Measurements from ENCODE around the gene SPATA17.
"Not testable (repeated sequence)": the region's sequence is repeated elsewhere in the genome, so short reads cannot be mapped to it uniquely, and the experiment has no call there.

SPATA17 gene

GRCh38 chr1:217647791-217648190 is 16.6 kb downstream of the SPATA17 start:
- H3K27me3 Mint-ChIP-seq: peaks cover 6% of the 10 kb centered on the region
- no peak overlapping the region for H3K27ac Mint-ChIP-seq
- no peaks in the 10 kb centered on the region for H3K9me3 Mint-ChIP-seq (ENCODE audit: low read depth)
- H3K36me3 Mint-ChIP-seq: no peaks in the 10 kb centered on the region
- H3K4me3 Mint-ChIP-seq: no peak overlapping the region
- no peaks in the 10 kb centered on the region for H3K4me1 Mint-ChIP-seq (ENCODE audit: low read depth)

- Mint-ChIP-seq H3K36me3 (no peaks in the 10 kb centered on the region), H3K27ac (no peak overlapping the region), H3K4me1 (ENCODE audit: low read depth) (no peaks in the 10 kb centered on the region), H3K27me3 (peaks cover 1% of the 10 kb centered on the region), H3K4me3 (no peak overlapping the region), H3K9me3 (ENCODE audit: low read depth) (no peaks in the 10 kb centered on the region)
Measured at GRCh38 chr1:217650674-217651073, 19.5 kb downstream of the SPATA17 start.

- Mint-ChIP-seq H3K36me3 (no peaks in the 10 kb centered on the region), H3K9me3 (ENCODE audit: low read depth) (no peaks in the 10 kb centered on the region), H3K27ac (no peak overlapping the region), H3K27me3 (no peaks in the 10 kb centered on the region), H3K4me1 (ENCODE audit: low read depth) (no peaks in the 10 kb centered on the region), H3K4me3 (no peak overlapping the region)
Measured at GRCh38 chr1:217660353-217661062, 29.4 kb downstream of the SPATA17 start.

- Mint-ChIP-seq H3K4me1 (ENCODE audit: low read depth) (no peaks in the 10 kb centered on the region), H3K27ac (no peak overlapping the region), H3K27me3 (no peaks in the 10 kb centered on the region), H3K4me3 (no peak overlapping the region), H3K9me3 (ENCODE audit: low read depth) (no peaks in the 10 kb centered on the region), H3K36me3 (no peaks in the 10 kb centered on the region)
Measured at GRCh38 chr1:217661407-217661806, 30.3 kb downstream of the SPATA17 start.

GRCh38 chr1:217668351-217668940 is 37.3 kb downstream of the SPATA17 start:
- Mint-ChIP-seq H3K36me3 (no peaks in the 10 kb centered on the region), H3K9me3 (ENCODE audit: low read depth) (no peaks in the 10 kb centered on the region), H3K4me3 (no peak overlapping the region), H3K27ac (no peak overlapping the region), H3K4me1 (ENCODE audit: low read depth) (no peaks in the 10 kb centered on the region), H3K27me3 (peaks cover 6% of the 10 kb centered on the region)

- no peaks in the 10 kb centered on the region for H3K9me3 Mint-ChIP-seq (ENCODE audit: low read depth)
- H3K27me3 Mint-ChIP-seq: peaks cover 6% of the 10 kb centered on the region
- H3K4me3 Mint-ChIP-seq: no peak overlapping the region
- no peaks in the 10 kb centered on the region for H3K4me1 Mint-ChIP-seq (ENCODE audit: low read depth)
- no peak overlapping the region for H3K27ac Mint-ChIP-seq
- no peaks in the 10 kb centered on the region for H3K36me3 Mint-ChIP-seq
Measured at GRCh38 chr1:217673387-217673786, 42.2 kb downstream of the SPATA17 start.

GRCh38 chr1:217674028-217674729 is 43.0 kb downstream of the SPATA17 start:
- no peaks in the 10 kb centered on the region for H3K9me3 Mint-ChIP-seq (ENCODE audit: low read depth)
- no peak overlapping the region for H3K27ac Mint-ChIP-seq
- H3K27me3 Mint-ChIP-seq: peaks cover 7% of the 10 kb centered on the region
- H3K4me1 Mint-ChIP-seq (ENCODE audit: low read depth): no peaks in the 10 kb centered on the region
- no peaks in the 10 kb centered on the region for H3K36me3 Mint-ChIP-seq
- no peak overlapping the region for H3K4me3 Mint-ChIP-seq

GRCh38 chr1:217681806-217682205 is 50.7 kb downstream of the SPATA17 start:
- H3K27ac Mint-ChIP-seq: no peak overlapping the region
- no peaks in the 10 kb centered on the region for H3K36me3 Mint-ChIP-seq
- H3K27me3 Mint-ChIP-seq: peaks cover 3% of the 10 kb centered on the region
- H3K9me3 Mint-ChIP-seq (ENCODE audit: low read depth): no peaks in the 10 kb centered on the region
- H3K4me3 Mint-ChIP-seq: no peak overlapping the region
- H3K4me1 Mint-ChIP-seq (ENCODE audit: low read depth): no peaks in the 10 kb centered on the region

GRCh38 chr1:217687511-217687910 is 56.4 kb downstream of the SPATA17 start:
- no peaks in the 10 kb centered on the region for H3K36me3 Mint-ChIP-seq
- no peaks in the 10 kb centered on the region for H3K27me3 Mint-ChIP-seq
- H3K4me3 Mint-ChIP-seq: no peak overlapping the region
- no peaks in the 10 kb centered on the region for H3K9me3 Mint-ChIP-seq (ENCODE audit: low read depth)
- H3K4me1 Mint-ChIP-seq (ENCODE audit: low read depth): no peaks in the 10 kb centered on the region
- H3K27ac Mint-ChIP-seq: no peak overlapping the region

GRCh38 chr1:217696140-217696539 is 65.0 kb downstream of the SPATA17 start:
- not testable (repeated sequence) for H3K4me1 Mint-ChIP-seq (ENCODE audit: low read depth); H3K9me3 Mint-ChIP-seq (ENCODE audit: low read depth); H3K27me3 Mint-ChIP-seq; H3K4me3 Mint-ChIP-seq; H3K27ac Mint-ChIP-seq; H3K36me3 Mint-ChIP-seq

- Mint-ChIP-seq H3K27me3 (peaks cover 8% of the 10 kb centered on the region), H3K4me1 (ENCODE audit: low read depth) (no peaks in the 10 kb centered on the region), H3K36me3 (no peaks in the 10 kb centered on the region), H3K9me3 (ENCODE audit: low read depth) (peaks cover 10% of the 10 kb centered on the region), H3K27ac (no peak overlapping the region), H3K4me3 (no peak overlapping the region)
Measured at GRCh38 chr1:217703326-217703725, 72.2 kb downstream of the SPATA17 start.

GRCh38 chr1:217712925-217713597 is 81.9 kb downstream of the SPATA17 start:
- H3K9me3 Mint-ChIP-seq (ENCODE audit: low read depth): peaks cover 4% of the 10 kb centered on the region
- H3K4me3 Mint-ChIP-seq: no peak overlapping the region

GRCh38 chr1:217715681-217716080 is 84.5 kb downstream of the SPATA17 start:
- H3K4me1 Mint-ChIP-seq (ENCODE audit: low read depth): no peaks in the 10 kb centered on the region
- H3K9me3 Mint-ChIP-seq (ENCODE audit: low read depth): peaks cover 4% of the 10 kb centered on the region
- H3K4me3 Mint-ChIP-seq: no peak overlapping the region
- peaks cover 3% of the 10 kb centered on the region for H3K27me3 Mint-ChIP-seq
- H3K36me3 Mint-ChIP-seq: no peaks in the 10 kb centered on the region
- H3K27ac Mint-ChIP-seq: no peak overlapping the region

More at GRCh38 chr1:217712925-217713597, 81.9 kb downstream of the SPATA17 start:
- Mint-ChIP-seq H3K4me1 (ENCODE audit: low read depth) (no peaks in the 10 kb centered on the region), H3K27ac (no peak overlapping the region), H3K36me3 (no peaks in the 10 kb centered on the region), H3K27me3 (peaks cover 3% of the 10 kb centered on the region)

- no peak overlapping the region for H3K27ac Mint-ChIP-seq
- H3K36me3 Mint-ChIP-seq: no peaks in the 10 kb centered on the region
- peaks cover 3% of the 10 kb centered on the region for H3K27me3 Mint-ChIP-seq
- peaks cover 4% of the 10 kb centered on the region for H3K9me3 Mint-ChIP-seq (ENCODE audit: low read depth)
- H3K4me1 Mint-ChIP-seq (ENCODE audit: low read depth): no peaks in the 10 kb centered on the region
- H3K4me3 Mint-ChIP-seq: no peak overlapping the region
Measured at GRCh38 chr1:217717959-217718358, 86.8 kb downstream of the SPATA17 start.

- Mint-ChIP-seq H3K4me1 (ENCODE audit: low read depth) (no peaks in the 10 kb centered on the region), H3K27me3 (peaks cover 1% of the 10 kb centered on the region), H3K27ac (no peak overlapping the region), H3K4me3 (no peak overlapping the region), H3K9me3 (ENCODE audit: low read depth) (peaks cover under 1% of the 10 kb centered on the region), H3K36me3 (no peaks in the 10 kb centered on the region)
Measured at GRCh38 chr1:217718873-217719272, 87.7 kb downstream of the SPATA17 start.
